Chondrocyte (in vitro differentiated cells): ENCODE results near the gene CPPED1. TPM values are rescaled to one million over a fixed set of nuclear protein-coding genes. Genes with fewer than 3 reads are reported as not detected.

Experiments
- DNase-seq: peaks from one replicate; pipeline ENCODE4 v3.0.0; 2021; ENCODE audit warnings: mixed read lengths, low spot score
- H3K27ac Mint-ChIP-seq: one replicate; pipeline ENCODE4 v1.8.0; 2021; ENCODE audit warnings: mild to moderate bottlenecking, moderate library complexity, mixed read lengths; ENCODE audit not compliant: unreplicated experiment
- H3K27me3 Mint-ChIP-seq: 2 replicates; pipeline ENCODE4 v1.8.0; 2021; ENCODE audit warnings: low read depth, mixed read lengths
- H3K36me3 Mint-ChIP-seq: 2 replicates; pipeline ENCODE4 v1.8.0; 2021; ENCODE audit warnings: low read depth, mixed read lengths
- H3K4me1 Mint-ChIP-seq: 2 replicates; pipeline ENCODE4 v1.8.0; 2021; ENCODE audit warnings: low read depth, mild to moderate bottlenecking, mixed read lengths
- H3K4me3 Mint-ChIP-seq: one replicate; pipeline ENCODE4 v1.8.0; 2021; ENCODE audit warnings: mild to moderate bottlenecking, moderate library complexity, mixed read lengths; ENCODE audit not compliant: unreplicated experiment
- H3K9me3 Mint-ChIP-seq: 2 replicates; pipeline ENCODE4 v1.8.0; 2021; ENCODE audit warnings: low read depth, mixed read lengths
- total RNA-seq: library from RNA; stranded (reverse); gene quantifications from 3 replicates; pipeline ENCODE4 v1.2.1, GENCODE V29; 2021
- TF ChIP-seq, protein P1 (sequence below): fragments of 200-600 bp; sonication (generic); IDR thresholded peaks from 2 replicates; pipeline ENCODE4 v1.5.0; 2021; ENCODE audit warnings: antibody characterized with exemption, mild to moderate bottlenecking, moderate library complexity

The CPPED1 gene
- total RNA-seq, 1 donor from 2014 or later = 18.1 TPM

DNA sequence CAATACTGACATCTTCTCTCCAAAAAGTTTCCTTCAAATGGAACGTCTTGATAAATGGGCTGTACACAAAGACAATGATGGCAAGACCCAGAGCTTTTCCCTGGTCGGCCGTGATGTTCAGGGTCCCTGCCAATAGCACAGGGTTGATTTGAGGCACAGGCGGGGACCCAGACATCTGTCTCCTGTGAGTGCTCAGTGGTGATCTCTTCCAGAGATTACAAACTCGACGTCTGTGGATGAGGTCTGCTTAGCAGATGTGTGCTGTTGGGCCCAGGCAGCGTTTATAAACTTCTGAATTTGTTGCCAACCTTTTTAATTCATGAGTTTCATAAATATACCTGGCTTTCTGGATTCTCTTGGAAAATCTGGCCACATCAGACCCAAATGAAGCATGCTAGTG lies 14.9 kb downstream of the CPPED1 start:
- H3K27ac Mint-ChIP-seq = no peak overlapping the region
- no peak overlapping the region for H3K4me3 Mint-ChIP-seq
- peaks cover 7% of the 10 kb centered on the region for H3K9me3 Mint-ChIP-seq
- TF ChIP-seq, protein P1, sequence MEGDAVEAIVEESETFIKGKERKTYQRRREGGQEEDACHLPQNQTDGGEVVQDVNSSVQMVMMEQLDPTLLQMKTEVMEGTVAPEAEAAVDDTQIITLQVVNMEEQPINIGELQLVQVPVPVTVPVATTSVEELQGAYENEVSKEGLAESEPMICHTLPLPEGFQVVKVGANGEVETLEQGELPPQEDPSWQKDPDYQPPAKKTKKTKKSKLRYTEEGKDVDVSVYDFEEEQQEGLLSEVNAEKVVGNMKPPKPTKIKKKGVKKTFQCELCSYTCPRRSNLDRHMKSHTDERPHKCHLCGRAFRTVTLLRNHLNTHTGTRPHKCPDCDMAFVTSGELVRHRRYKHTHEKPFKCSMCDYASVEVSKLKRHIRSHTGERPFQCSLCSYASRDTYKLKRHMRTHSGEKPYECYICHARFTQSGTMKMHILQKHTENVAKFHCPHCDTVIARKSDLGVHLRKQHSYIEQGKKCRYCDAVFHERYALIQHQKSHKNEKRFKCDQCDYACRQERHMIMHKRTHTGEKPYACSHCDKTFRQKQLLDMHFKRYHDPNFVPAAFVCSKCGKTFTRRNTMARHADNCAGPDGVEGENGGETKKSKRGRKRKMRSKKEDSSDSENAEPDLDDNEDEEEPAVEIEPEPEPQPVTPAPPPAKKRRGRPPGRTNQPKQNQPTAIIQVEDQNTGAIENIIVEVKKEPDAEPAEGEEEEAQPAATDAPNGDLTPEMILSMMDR = no peak
- DNase-seq = no peak
- peaks cover 1% of the 10 kb centered on the region for H3K36me3 Mint-ChIP-seq
- H3K27me3 Mint-ChIP-seq = no peaks in the 10 kb centered on the region
- no peaks in the 10 kb centered on the region for H3K4me1 Mint-ChIP-seq

- DNase-seq = no peak
- Mint-ChIP-seq H3K4me1 (no peaks in the 10 kb centered on the region), H3K4me3 (no peak overlapping the region), H3K9me3 (peaks cover 7% of the 10 kb centered on the region), H3K36me3 (peaks cover 1% of the 10 kb centered on the region), H3K27me3 (no peaks in the 10 kb centered on the region), H3K27ac (no peak overlapping the region)
- TF ChIP-seq, protein P1 = no peak
Observed at GRCh38 chr16:12786081-12786480, 17.6 kb downstream of the CPPED1 start.

GRCh38 chr16:12784076-12784475 lies 19.6 kb downstream of the CPPED1 start:
- Mint-ChIP-seq H3K4me1 (no peaks in the 10 kb centered on the region), H3K27me3 (no peaks in the 10 kb centered on the region), H3K36me3 (peaks cover 11% of the 10 kb centered on the region), H3K4me3 (no peak overlapping the region), H3K27ac (no peak overlapping the region), H3K9me3 (peaks cover 7% of the 10 kb centered on the region)
- TF ChIP-seq, protein P1 = no peak
- no peak for DNase-seq

DNA sequence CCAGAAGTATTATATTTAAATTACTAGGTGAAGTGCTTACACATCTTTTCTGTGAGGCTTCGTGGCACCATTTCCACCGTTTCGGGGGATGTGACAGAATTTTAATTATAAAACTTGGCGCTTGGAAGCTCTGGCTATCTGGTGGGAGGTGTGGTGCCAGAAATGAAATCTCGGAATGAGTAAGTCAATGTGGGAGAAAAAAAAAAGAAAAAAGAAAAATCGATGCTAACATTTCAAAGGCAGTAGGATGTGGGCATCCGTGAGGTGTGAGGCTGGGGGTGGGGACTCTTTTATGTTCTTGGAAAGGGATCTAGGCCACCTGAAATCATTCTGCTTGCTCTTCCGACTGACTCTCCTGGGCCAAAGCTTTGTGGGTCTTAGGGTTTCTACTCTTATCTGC lies 21.9 kb downstream of the CPPED1 start:
- Mint-ChIP-seq H3K4me3 (no peak overlapping the region), H3K4me1 (no peaks in the 10 kb centered on the region), H3K9me3 (peaks cover 3% of the 10 kb centered on the region), H3K27ac (no peak overlapping the region), H3K27me3 (no peaks in the 10 kb centered on the region), H3K36me3 (peaks cover 12% of the 10 kb centered on the region)
- DNase-seq = no peak
- TF ChIP-seq, protein P1 = no peak

DNA sequence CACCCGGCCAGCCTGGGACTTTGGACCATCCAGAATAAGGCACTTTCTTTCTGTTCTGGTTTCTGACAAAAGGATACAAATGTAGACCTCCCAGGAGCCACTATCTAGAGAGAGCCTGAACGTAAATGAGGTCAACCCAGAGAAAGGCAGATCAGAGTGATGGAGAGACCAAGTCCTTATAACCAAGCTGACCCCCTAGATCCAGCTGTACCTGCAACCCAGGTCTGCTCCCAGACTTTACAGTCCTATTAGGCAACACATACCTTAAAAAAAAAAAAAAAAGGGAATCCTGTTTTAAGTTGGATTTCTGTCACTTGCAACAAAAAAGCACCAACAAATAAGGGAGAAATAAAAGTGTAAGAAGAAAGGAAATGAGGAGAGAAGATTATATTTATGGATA lies 23.2 kb downstream of the CPPED1 start:
- H3K27me3 Mint-ChIP-seq = no peaks in the 10 kb centered on the region
- DNase-seq = no peak
- peaks cover 12% of the 10 kb centered on the region for H3K36me3 Mint-ChIP-seq
- no peak overlapping the region for H3K4me3 Mint-ChIP-seq
- H3K4me1 Mint-ChIP-seq = no peaks in the 10 kb centered on the region
- TF ChIP-seq, protein P1 = no peak
- peaks cover 3% of the 10 kb centered on the region for H3K9me3 Mint-ChIP-seq
- H3K27ac Mint-ChIP-seq = no peak overlapping the region
